Measurements from ENCODE around the gene POLN.
A peak's percentile ranks its signal among the peaks of the same experiment; 100 is the strongest.

The POLN gene

DNA sequence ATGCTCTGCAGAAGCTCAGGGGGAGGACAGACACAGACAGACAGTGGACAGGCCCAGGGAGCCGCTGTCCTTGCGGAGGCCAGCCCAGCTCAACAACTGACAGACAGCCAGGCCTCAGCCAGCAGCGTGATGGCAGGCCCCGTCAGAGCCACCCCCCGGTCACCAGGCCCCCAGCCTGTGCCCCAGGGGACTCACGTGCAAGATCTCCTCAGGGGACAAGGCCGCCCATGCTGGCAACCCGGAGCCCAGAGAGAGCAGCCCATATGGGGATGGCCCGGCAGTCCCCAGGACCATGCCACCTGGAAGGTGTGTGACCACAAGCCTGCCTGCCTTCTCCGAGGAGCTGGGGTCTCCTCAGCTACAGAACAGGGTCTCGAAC, 48.0 kb upstream of the POLN start:
- no peaks in the 10 kb centered on the region for H4K20me1 ChIP-seq (ENCODE audit: insufficient read depth, low read length, poor library complexity, severe bottlenecking)
- no peaks in the 10 kb centered on the region for H3K9me2 ChIP-seq (replicated peaks; ENCODE audit: low read depth, low read length)
- H3F3A ChIP-seq (ENCODE audit: low read depth): no peaks in the 10 kb centered on the region
- no peaks in the 10 kb centered on the region for H3K79me2 ChIP-seq (ENCODE audit: insufficient read depth, low read length)
- peak overlapping the region; percentile 69 for H3K9ac ChIP-seq (ENCODE audit: low read depth, low read length, poor library complexity, severe bottlenecking)
- H2AFZ ChIP-seq (ENCODE audit: low read length): no peak overlapping the region
- no peaks in the 10 kb centered on the region for H3K36me3 ChIP-seq (ENCODE audit: insufficient read depth, low read length)
- H3K4me3 ChIP-seq (ENCODE audit: low read length, poor library complexity, severe bottlenecking): no peak overlapping the region
- H3K9me3 ChIP-seq (ENCODE audit: insufficient read depth, low read depth, low read length): no peaks in the 10 kb centered on the region
- H3K4me2 ChIP-seq (ENCODE audit: low read depth, low read length, poor library complexity, severe bottlenecking): peak overlapping the region; percentile 71
- H3K4me1 ChIP-seq (ENCODE audit: insufficient read depth, low read length, poor library complexity, severe bottlenecking): peaks cover 58% of the 10 kb centered on the region
- no peaks in the 10 kb centered on the region for H3K27me3 ChIP-seq (ENCODE audit: insufficient read depth, low read length, poor library complexity, severe bottlenecking)
- no peak for TF ChIP-seq CTCF (conservative IDR thresholded peaks at IDR 0.05; ENCODE audit: low read length)
- no peak for TF ChIP-seq EZH2phosphoT487 (IDR thresholded peaks at IDR 0.05; ENCODE audit: borderline replicate concordance)

DNA sequence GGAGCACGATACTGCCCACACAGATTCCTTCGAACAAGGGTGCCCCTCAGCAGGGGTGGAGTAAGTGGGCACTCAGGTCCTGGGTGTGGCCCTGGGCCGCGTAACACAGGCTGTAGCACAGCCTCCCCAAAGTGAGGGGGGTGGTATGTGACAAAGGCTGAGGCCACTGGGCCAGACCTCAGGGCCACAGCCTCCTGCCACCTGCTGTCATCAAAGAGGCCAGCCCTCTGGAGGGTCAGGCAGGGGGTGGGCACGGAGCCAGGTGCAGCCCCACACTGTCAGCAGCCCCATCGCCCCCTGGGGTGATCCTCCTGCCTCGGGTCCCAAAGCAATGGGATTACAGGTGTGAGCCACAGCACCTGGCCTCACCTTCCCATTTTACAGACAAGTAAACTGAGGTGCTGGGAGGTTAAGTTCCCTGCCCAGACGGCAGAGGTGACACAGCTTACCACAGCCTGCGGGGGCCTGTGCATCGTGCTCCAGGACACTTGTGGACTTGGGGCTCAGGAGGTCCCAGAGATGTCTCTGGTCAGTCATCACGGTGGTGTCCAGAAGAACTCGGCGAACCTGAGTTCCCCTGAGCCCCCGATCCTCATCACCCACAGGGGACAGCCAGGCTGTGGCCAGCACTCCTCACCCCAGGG, 47.5 kb upstream of the POLN start:
- H2AFZ ChIP-seq (ENCODE audit: low read length): no peak overlapping the region
- H3K79me2 ChIP-seq (ENCODE audit: insufficient read depth, low read length): no peaks in the 10 kb centered on the region
- H3K36me3 ChIP-seq (ENCODE audit: insufficient read depth, low read length): no peaks in the 10 kb centered on the region
- H3K9me2 ChIP-seq (replicated peaks; ENCODE audit: low read depth, low read length): no peaks in the 10 kb centered on the region
- TF ChIP-seq CTCF (conservative IDR thresholded peaks at IDR 0.05; ENCODE audit: low read length) (no peak), EZH2phosphoT487 (IDR thresholded peaks at IDR 0.05; ENCODE audit: borderline replicate concordance) (no peak)
- H3K4me2 ChIP-seq (ENCODE audit: low read depth, low read length, poor library complexity, severe bottlenecking): no peak overlapping the region
- no peaks in the 10 kb centered on the region for H3K9me3 ChIP-seq (ENCODE audit: insufficient read depth, low read depth, low read length)
- no peaks in the 10 kb centered on the region for H3F3A ChIP-seq (ENCODE audit: low read depth)
- no peaks in the 10 kb centered on the region for H4K20me1 ChIP-seq (ENCODE audit: insufficient read depth, low read length, poor library complexity, severe bottlenecking)
- no peak overlapping the region for H3K4me3 ChIP-seq (ENCODE audit: low read length, poor library complexity, severe bottlenecking)
- H3K9ac ChIP-seq (ENCODE audit: low read depth, low read length, poor library complexity, severe bottlenecking): no peak overlapping the region
- no peaks in the 10 kb centered on the region for H3K27me3 ChIP-seq (ENCODE audit: insufficient read depth, low read length, poor library complexity, severe bottlenecking)
- H3K4me1 ChIP-seq (ENCODE audit: insufficient read depth, low read length, poor library complexity, severe bottlenecking): peaks cover 58% of the 10 kb centered on the region

DNA sequence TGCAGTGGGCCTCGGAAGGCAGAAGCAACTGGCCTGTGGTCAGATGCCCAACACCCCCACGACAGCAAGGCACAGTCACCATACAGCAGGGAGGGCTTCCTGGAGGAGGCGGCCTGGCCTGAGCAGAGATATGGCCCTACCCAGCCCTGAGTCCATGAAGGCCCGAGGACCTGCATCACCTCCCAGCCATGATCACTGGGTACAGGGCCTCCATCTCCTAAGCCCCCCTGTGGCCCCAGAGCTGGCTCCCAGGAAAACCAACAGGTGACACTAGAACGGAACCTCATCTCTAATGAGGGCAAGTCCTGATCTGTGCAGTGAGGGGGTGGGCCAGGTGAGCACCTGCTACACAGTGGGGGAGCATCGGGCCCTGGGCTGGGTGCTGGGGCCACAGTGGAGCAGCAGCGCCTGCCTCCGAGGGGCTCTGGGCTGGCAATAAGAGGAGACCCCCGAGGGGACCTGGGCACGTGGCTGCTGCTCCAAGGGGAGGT, 46.2 kb upstream of the POLN start:
- Histone ChIP-seq H3K27me3 (ENCODE audit: insufficient read depth, low read length, poor library complexity, severe bottlenecking) (no peaks in the 10 kb centered on the region), H3K4me2 (ENCODE audit: low read depth, low read length, poor library complexity, severe bottlenecking) (no peak overlapping the region), H2AFZ (ENCODE audit: low read length) (no peak overlapping the region), H3K79me2 (ENCODE audit: insufficient read depth, low read length) (no peaks in the 10 kb centered on the region), H3K9ac (ENCODE audit: low read depth, low read length, poor library complexity, severe bottlenecking) (no peak overlapping the region), H3K9me2 (replicated peaks; ENCODE audit: low read depth, low read length) (no peaks in the 10 kb centered on the region), H3K9me3 (ENCODE audit: insufficient read depth, low read depth, low read length) (no peaks in the 10 kb centered on the region), H3K4me3 (ENCODE audit: low read length, poor library complexity, severe bottlenecking) (no peak overlapping the region), H3F3A (ENCODE audit: low read depth) (no peaks in the 10 kb centered on the region), H3K4me1 (ENCODE audit: insufficient read depth, low read length, poor library complexity, severe bottlenecking) (peaks cover 69% of the 10 kb centered on the region), H3K36me3 (ENCODE audit: insufficient read depth, low read length) (no peaks in the 10 kb centered on the region), H4K20me1 (ENCODE audit: insufficient read depth, low read length, poor library complexity, severe bottlenecking) (no peaks in the 10 kb centered on the region)
- TF ChIP-seq CTCF (conservative IDR thresholded peaks at IDR 0.05; ENCODE audit: low read length) (no peak), EZH2phosphoT487 (IDR thresholded peaks at IDR 0.05; ENCODE audit: borderline replicate concordance) (no peak)

Measured in Loucy (cell line).